ENCODE results near the gene CES3.
"Not testable (repeated sequence)": the region's sequence is repeated elsewhere in the genome, so short reads cannot be mapped to it uniquely, and the experiment has no call there.

CES3 gene

DNA sequence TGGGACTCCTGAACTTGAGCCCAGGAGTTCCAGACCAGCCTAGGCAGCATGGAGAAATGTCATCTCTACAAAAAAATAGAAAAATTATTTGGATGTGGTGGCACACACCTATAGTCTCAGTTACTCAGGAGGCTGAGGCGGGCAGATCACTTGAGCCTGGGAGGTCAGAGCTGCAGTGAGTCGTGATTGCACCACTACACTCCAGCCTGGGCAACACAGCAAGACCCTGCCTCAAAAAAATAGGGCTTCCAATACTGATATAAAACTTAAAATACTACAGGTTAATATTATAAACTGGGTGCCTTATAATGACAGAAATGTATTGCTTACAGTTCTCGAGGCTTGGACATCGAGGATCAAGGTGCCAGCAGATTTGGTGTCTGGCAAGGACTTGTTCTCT, 15.1 kb upstream of the CES3 start:
- DNase-seq (ENCODE audit: low read depth): no peak

DNA sequence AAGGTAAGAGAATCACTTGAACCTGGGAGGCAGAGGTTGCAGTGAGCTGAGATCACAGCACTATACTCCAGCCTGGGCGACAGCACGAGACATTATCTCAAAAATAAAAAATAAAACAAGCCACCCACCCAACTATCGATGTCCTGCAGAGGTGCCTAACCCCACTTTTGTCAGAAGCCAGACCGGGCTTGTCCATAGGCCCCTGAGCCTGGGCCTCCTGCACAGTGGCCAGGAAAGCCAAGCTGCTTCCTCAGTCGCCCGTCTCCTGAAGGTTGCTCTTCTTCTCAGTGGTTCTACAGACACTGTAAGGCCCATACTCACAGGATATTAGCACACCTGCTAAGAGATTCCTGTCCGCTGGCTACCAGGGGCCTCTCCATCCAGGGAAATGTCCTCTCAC, 14.5 kb upstream of the CES3 start:
- no peak for DNase-seq (ENCODE audit: low read depth)

GRCh38 chr16:66946974-66947301, 14.1 kb upstream of the CES3 start:
- no peak for DNase-seq (ENCODE audit: low read depth)

GRCh38 chr16:66947302-66948065, 13.6 kb upstream of the CES3 start:
- DNase-seq (ENCODE audit: low read depth): peak; percentile 90

- peak; percentile 43 for DNase-seq (ENCODE audit: low read depth)
Measured at GRCh38 chr16:66948134-66948836, 12.8 kb upstream of the CES3 start.

GRCh38 chr16:66948837-66949225, 12.2 kb upstream of the CES3 start:
- no peak for DNase-seq (ENCODE audit: low read depth)

DNA sequence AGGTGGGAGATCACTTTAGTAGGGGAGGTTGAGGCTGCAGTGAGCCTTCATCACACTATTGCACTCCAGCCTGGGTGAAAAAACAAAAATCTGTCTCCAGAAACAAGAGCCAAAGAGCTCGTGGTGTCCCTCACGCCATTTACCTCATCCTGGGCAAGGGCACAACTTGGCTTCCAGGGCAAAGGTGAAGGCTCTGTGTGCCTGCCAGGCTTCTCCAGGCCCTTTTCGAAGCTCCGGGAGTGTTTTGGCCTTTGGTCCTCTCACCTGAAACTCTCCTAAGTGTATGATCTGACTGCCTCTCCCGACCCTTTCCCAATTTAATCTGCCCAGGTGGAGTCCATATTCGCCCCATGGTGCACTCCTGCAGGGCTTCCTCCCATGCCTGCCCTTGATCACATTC, 11.6 kb upstream of the CES3 start:
- DNase-seq (ENCODE audit: low read depth): no peak

DNA sequence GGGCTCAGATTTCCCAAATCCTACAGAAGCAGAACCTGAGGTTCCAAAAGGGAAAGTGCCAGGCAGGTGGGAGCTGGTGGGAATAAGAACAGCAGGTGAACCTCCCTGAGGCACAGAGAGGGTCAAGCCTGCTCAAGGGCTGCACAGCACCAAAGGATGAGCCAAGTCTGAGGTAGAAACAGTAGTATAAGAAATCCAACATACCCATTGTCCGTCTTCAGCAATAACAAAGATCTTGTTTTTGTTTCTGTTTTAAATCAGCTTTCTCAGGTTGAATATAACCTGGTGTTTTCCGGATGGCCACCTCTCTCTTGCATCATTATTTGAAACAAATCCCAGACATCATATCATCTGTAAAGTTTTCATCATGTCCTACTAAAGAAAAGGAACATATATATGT, 10.6 kb upstream of the CES3 start:
- no peak for DNase-seq (ENCODE audit: low read depth)

DNA sequence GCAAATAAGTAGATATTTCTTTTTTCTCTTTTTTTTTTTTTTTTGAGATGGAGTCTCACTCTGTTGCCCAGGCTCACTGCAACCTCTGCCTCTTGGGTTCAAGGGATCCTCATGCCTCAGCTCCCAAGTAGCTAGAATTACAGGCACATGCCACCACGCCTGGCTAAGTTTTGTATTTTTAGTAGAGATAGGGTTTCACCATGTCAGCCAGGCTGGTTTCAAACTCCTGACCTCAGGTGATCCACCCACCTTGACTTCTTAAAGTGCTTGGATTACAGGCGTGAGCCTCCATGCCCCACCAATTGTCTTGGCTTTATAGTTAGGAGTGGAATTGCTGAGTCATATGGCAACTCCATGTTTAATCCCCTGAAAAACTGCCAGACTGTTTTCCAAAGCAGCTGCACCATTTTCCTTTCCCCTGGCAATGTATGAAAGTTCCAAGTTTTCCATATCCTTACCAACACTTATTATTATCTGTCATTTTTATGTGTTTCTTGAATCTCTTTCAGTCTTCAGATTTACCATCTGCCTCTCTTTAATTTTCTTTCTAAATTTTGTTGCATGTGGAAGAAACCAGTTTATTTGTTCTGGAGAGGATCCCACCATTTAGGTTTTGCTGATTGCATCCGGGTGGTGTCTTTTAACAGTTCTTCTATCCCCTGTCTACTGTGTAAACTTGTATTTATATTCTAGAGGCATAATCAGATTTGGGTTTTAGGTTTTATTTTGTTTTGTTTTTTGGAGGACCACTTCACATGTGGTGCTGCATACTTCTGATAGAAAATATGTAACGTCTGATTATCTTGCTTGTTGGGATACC, 9.9 kb upstream of the CES3 start:
- no peak for DNase-seq (ENCODE audit: low read depth)

DNA sequence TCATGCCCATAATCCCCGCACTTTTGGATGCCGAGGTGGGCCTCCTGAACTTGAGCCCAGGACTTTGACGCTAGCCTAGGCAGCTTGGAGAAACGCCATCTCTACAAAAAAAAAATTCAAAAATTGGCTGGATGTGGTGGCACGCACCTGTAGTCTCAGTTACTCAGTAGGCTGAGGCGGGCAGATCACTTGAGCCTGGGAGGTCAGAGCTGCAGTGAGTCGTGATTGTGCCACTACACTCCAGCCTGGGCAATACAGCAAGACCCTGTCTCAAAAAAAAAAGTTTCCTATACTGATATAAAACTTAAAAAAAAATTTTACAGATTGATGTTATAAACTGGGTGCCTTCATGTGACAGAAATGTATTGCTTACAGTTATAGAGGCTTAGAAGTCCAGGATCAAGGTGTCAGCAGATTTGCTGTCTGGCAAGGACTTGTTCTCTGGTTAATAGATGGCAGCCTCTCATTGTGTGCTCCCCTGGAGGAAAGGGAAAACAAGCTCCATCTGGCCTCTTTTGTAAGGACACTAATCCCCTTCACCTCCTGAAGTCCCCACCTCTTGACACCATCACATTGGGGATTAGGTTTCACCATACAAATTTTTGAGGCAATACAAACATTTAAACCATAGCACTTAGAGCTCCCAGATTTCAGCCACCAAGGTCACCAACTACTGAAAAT, 8.5 kb upstream of the CES3 start:
- no peak for DNase-seq (ENCODE audit: low read depth)

DNA sequence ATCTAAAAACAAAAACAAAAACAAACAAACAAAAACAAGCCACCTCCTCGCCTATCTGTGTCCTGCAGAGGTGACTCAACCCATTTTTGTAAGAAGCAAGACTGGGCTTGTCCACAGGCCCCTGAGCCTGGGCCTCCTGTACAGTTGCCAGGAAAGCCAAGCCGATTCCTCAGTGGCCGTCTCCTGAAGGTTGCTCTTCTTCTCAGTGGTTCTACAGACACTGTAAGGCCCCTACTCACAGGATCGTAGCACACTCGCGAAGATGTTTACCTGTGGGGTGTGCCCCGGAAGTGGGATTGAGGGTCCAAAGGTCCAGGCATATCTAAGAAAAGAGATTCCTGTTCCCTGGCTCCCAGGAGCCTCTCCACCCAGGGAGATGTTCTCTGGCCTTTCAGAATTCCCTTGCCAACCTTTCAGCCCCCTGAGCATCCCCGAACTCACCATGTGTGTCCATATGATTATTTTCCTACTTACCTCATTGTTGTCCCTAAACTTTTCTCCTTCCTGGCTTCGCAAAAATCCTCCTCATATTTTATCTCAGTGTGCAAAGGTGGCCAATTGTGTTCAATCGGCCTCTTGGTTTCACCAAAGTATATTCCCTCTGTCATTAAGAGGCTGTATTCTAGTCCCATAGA, 7.5 kb upstream of the CES3 start:
- no peak for DNase-seq (ENCODE audit: low read depth)

DNA sequence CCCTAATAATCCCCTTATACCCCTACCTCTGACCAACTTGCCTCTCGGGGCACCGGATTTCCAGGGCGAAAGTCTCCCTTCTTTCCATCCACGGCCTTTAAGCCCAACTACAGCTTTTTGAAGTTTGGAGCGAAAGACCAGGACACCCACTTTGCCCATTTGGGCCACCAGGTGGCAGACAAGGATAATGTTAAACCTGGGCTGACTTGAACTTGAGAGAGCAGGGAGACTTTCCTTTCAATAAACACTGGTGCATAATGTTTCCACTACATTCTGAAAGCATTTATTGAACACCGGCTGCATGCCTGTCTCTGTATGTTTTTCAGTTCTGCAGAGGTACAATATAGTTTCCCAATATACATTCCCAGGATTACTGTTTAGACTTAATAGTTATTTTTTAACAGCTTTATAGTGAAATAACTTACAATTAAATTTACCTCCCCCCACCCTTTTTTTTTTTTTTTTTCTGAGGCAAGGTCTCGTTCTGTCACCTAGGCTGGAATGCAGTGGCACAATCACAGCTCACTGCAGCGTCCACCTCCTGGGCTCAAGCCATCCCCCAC, 6.9 kb upstream of the CES3 start:
- peak; percentile 84 for DNase-seq (ENCODE audit: low read depth)

GRCh38 chr16:66955363-66956153, 5.5 kb upstream of the CES3 start:
- DNase-seq (ENCODE audit: low read depth): not testable (repeated sequence)

- DNase-seq (ENCODE audit: low read depth): not testable (repeated sequence)
Measured at GRCh38 chr16:66956154-66956457, 5.0 kb upstream of the CES3 start.

DNA sequence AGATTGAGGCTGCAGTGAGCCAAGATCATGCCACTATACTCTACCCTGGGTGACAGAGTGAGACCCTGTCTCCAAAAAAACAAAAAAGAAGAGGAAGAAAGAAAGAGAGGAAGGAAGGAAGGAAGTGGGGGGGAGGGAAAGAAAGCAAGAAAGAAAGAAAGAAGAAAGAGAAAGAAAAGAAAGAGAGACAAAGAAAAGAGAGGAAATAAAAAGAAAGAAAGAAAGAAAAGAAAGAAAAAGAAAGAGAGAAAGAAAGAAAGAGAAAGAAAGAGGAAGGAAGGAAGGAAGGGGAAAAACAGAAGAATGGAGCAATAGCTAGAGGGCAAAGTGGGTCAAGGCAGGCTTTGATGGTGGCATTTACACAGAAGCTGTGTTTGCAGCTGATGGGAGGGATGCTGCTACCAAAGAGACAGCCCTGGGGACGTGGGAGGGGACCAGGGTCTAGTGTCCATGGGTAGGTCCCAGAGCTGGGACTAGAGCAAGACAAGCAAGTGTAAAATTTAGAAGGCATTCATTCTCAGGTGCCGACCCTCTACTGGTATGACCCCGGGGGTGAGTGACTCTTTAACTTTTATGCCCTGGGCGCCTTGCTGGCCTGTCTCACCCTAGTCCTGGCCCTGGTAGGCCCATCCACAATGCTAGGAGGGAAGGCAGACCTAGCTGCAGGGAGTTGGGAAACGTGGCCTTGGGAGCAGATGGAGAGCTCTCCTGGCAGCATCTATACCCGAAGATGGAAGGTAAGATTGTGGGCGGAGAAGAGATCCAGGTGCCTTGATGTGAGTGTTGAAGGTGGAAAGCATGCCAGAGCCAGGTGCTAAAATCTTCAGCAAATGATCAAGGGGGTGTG, 2.0 kb upstream of the CES3 start:
- DNase-seq (ENCODE audit: low read depth): no peak

DNA sequence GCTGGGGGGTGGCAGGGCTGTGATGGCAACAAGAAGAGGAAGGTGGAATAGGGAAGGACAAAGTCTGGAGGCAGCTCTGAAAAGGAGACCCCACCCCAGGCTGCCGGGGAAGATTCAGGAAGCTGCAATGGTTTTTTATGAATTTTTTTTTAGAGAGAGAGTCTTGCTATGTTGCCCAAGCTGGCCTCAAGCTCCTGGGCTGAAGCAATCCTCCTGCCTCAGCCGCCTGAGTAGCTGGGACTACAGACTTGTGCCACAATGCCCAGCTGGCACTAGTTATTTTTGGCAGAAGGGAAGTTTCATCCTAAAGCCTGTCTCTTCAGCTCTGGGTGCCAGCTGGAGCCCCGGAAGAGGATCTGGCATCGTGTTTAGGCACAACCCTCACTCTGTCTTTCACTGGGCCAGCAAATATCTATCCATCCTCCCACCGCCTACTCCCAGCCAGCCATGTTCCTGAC, 1.3 kb upstream of the CES3 start:
- DNase-seq (ENCODE audit: low read depth): no peak

DNA sequence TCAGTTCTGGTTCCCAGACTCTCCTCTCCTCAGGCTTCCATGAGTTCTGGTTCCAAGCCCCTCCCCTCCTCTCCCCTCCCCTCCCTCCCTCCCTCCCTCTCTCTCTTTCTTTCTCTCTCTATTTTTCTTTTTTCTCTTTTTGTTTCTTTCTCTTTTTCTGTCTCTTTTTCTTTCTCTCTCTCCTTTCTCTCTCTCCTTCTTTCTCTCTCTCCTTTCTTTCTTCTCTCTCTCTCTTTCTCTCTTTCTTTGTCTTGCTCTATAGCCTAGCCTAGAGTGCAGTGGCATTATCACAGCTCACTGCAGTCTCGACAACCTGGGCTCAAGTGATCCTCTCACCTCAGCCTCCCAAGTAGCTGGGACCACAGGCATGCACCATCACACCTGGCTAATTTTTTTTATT, 796 bp upstream of the CES3 start:
- DNase-seq (ENCODE audit: low read depth): no peak

GRCh38 chr16:66961914-66962313, 848 bp downstream of the CES3 start:
- DNase-seq (ENCODE audit: low read depth): no peak

- no peak for DNase-seq (ENCODE audit: low read depth)
Measured at GRCh38 chr16:66964049-66964448, 3.0 kb downstream of the CES3 start.

DNA sequence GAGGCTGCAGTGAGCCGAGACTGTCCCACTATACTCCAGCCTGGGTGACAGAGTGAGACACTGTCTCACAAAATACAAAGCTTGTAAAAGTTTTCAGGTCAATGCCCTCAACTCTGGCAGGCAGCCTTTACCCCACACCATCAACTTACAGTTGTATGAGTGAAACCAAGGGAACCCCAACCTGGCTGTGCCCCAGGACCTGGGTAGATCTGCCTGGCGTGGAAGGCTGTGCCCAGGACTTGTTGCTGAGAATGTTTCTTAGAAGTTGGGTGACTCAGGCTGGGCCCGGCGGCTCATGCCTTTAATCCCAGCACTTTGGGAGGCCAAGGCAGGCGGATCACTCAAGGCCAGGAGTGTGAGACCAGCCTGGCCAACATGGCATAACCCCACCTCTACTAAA, 7.8 kb downstream of the CES3 start:
- DNase-seq (ENCODE audit: low read depth): no peak

Data from ELR (cell line).